Epithelial cell of esophagus (primary cell): ENCODE measurements around the gene CTNNA2.

Experiments
- DNase-seq: peaks from one replicate; pipeline ENCODE4 v3.0.0; 2010; ENCODE audit warnings: low read depth
- H3K4me3 ChIP-seq: 2 replicates; pipeline ENCODE4 v1.5.1; 2011; ENCODE audit warnings: mild to moderate bottlenecking, low read length, control low read depth
- CTCF ChIP-seq: IDR thresholded peaks from 2 replicates; pipeline ENCODE4 v1.5.1; 2011; ENCODE audit warnings: low read depth, mild to moderate bottlenecking, low read length, control low read depth, inconsistent platforms; ENCODE audit not compliant: insufficient read depth; ENCODE audit errors: missing control alignments

CTNNA2 gene

GRCh38 chr2:80370375-80371009 lies 857.6 kb downstream of the CTNNA2 start:
- no peak overlapping the region for H3K4me3 ChIP-seq
- no peak for DNase-seq
- TF ChIP-seq CTCF, result no peak

- TF ChIP-seq CTCF, result no peak
- DNase-seq, result no peak
- no peak overlapping the region for H3K4me3 ChIP-seq
These were observed 861.3 kb downstream of the CTNNA2 start for GRCh38 chr2:80374105-80374504.

GRCh38 chr2:80377071-80377470 lies 864.2 kb downstream of the CTNNA2 start:
- DNase-seq, result no peak
- H3K4me3 ChIP-seq, result no peak overlapping the region
- TF ChIP-seq CTCF, result no peak

DNA sequence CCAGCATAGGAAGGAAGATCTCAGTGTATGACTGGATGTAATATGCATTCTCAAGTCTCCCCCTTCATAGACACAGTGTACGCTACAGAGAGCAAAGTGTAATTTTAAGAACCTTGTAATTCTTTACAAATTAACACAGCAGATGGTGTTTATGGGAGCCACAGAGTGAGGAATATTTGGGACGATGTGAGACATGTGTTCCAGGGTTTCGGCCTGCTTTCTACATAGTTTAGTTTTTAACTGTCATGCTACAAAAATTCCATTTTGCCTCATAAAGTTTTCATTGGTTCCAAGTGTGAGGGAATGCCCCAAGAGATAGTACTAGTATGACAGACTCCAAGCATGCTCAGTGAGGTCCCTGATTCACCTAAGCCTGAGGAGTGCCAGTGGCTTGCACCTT lies 867.9 kb downstream of the CTNNA2 start:
- no peak overlapping the region for H3K4me3 ChIP-seq
- no peak for TF ChIP-seq CTCF
- DNase-seq, result no peak

DNA sequence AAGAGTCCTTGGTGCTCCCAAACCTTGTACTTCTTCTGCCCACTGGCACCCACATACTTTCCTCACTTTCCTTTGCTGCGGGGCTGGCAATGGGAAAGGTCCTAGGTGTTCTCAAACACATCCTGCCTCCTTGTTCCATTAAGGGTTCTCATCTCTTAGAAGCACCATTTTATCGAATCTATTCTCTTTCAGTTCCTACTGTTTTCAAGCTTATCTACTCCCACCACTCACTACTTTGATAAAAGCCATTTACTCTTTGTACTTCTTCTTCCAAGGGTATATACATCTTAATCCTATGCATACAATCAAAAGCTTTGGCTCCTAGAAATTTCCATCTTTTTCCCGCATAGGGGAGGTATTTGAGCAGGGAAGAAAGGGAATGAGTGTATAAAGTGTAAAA lies 868.8 kb downstream of the CTNNA2 start:
- TF ChIP-seq CTCF, result no peak
- no peak for DNase-seq
- H3K4me3 ChIP-seq, result no peak overlapping the region

DNA sequence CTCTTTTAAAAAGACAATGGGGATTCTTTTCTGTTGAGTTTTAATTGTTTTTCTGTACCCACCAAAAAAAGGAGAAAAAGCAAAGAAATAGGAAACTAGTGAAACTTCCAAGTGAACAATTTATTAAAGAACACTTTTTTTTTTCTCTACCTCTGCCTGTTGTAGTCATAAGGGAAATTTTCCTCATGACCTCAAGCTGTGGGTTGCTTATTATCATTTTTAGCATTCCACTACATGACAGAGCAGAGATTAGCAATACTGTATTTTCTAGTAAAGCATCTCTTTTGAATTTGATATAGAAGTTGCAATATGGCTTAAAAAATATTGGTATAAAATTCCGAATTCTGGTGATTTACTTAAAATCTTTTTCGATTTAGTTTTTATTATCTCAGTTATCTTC lies 879.6 kb downstream of the CTNNA2 start:
- no peak for DNase-seq
- TF ChIP-seq CTCF, result no peak
- H3K4me3 ChIP-seq, result no peak overlapping the region

DNA sequence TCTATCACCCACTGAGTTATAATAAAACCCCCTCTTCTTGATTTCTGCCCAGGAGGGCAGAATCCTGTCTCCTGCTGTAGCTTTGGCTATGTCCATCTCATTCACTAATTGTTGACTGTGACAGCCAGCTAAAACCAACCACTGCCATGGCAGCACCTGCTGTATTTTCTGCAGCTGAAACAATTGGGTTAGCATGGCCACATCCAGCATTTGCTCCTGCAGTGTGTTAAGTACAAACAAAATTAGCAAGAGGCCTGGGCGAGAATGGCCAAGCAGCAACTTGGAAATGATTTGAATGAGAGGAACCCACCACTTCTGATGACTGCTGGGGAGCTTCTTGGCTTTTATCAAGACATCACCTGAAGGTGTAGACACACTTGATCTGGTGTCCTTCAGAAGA lies 881.1 kb downstream of the CTNNA2 start:
- TF ChIP-seq CTCF, result no peak
- no peak for DNase-seq
- H3K4me3 ChIP-seq, result no peak overlapping the region
